Gastroesophageal sphincter (tissue), 4 donors: ENCODE measurements around the gene STRIT1. TPM values are rescaled to one million over a fixed set of nuclear protein-coding genes. Genes with fewer than 3 reads are reported as not detected.
"Not testable (repeated sequence)": the region's sequence is repeated elsewhere in the genome, so short reads cannot be mapped to it uniquely, and the experiment has no call there.

ENCODE experiments used
- ATAC-seq: fragments of 150-250 bp; one replicate; pipeline ENCODE4 v1.9.1; 2016; ENCODE audit warnings: mild to moderate bottlenecking, moderate library complexity
- H3K27ac ChIP-seq, 4 donors: fragments of 200-600 bp; sonication (generic) in 3 of 4; 1 replicate in 3 of 4; 2 replicates in 1 of 4; pipeline ENCODE4 v1.5.1; 2016 to 2019
- H3K27me3 ChIP-seq: fragments of 200-600 bp; sonication (generic); one replicate; pipeline ENCODE4 v1.5.1; 2019
- H3K36me3 ChIP-seq, 2 donors: fragments of 200-600 bp; sonication (generic); one replicate each; pipeline ENCODE4 v1.5.1; 2019; ENCODE audit warnings: control low read depth in 1 of 2
- H3K4me1 ChIP-seq, 3 donors: fragments of 200-600 bp; sonication (generic); 1 replicate in 2 of 3; 2 replicates in 1 of 3; pipeline ENCODE4 v1.5.1; 2016 to 2019; ENCODE audit warnings: control low read depth in 2 of 3
- H3K4me3 ChIP-seq, 2 donors: fragments of 200-600 bp; sonication (generic); one replicate each; pipeline ENCODE4 v1.5.1; 2019; ENCODE audit warnings: mild to moderate bottlenecking in 1 of 2, moderate library complexity in 1 of 2
- H3K9me3 ChIP-seq, 3 donors: fragments of 200-600 bp; sonication (generic); one replicate each; pipeline ENCODE4 v1.5.1; 2017 to 2019; ENCODE audit warnings: control low read depth in 2 of 3
- CTCF ChIP-seq, 4 experiments: fragments of 200-600 bp in 2 of 4; fragments of 450-650 bp in 2 of 4; sonication (generic) in 1 of 4; IDR thresholded peaks; one replicate each; pipeline ENCODE4 v1.5.1; 2017 to 2019; ENCODE audit warnings: antibody characterized with exemption in 4 of 4, mild to moderate bottlenecking in 2 of 4, moderate library complexity in 2 of 4
- EP300 ChIP-seq: sonication (generic); formaldehyde crosslinking; IDR thresholded peaks from one replicate; pipeline ENCODE4 v1.6.1; 2017; ENCODE audit warnings: antibody characterized with exemption, mild to moderate bottlenecking
- POLR2A ChIP-seq, 2 donors: fragments of 450-650 bp; IDR thresholded peaks; one replicate each; pipeline ENCODE4 v1.6.1; 2017; ENCODE audit warnings: antibody characterized with exemption in 2 of 2, mild to moderate bottlenecking in 2 of 2, moderate library complexity in 1 of 2
- POLR2AphosphoS5 ChIP-seq: sonication (generic); formaldehyde crosslinking; IDR thresholded peaks from one replicate; pipeline ENCODE4 v1.6.1; 2017; ENCODE audit warnings: antibody characterized with exemption
- WGBS, 2 donors: methylation state at CpG; one replicate each; pipeline ENCODE4 v1.1.5; 2018; ENCODE audit warnings: low coverage in 1 of 2; 5-methylcytosine and 5-hydroxymethylcytosine counted together
- total RNA-seq, 4 donors: library from RNA; depleted of rRNA; stranded (reverse); fragments of >200 nt; gene quantifications; one replicate each; pipeline ENCODE4 v1.1.0, GENCODE V29; 2016

Gene STRIT1
- total RNA-seq, 4 donors from 2014 or later = not detected

GRCh38 chr3:155270063-155270462, 23.4 kb downstream of the STRIT1 start:
- H3K36me3 ChIP-seq = no peaks in the 10 kb centered on the region
- TF ChIP-seq POLR2A (IDR thresholded peaks at IDR 0.05) (no peak), CTCF (IDR thresholded peaks at IDR 0.05) (no peak), POLR2AphosphoS5 (no peak), EP300 (no peak)
- no peak for ATAC-seq

GRCh38 chr3:155262855-155263254, 30.6 kb downstream of the STRIT1 start:
- H3K36me3 ChIP-seq, H3K4me3 ChIP-seq, H3K9me3 ChIP-seq, H3K27me3 ChIP-seq, ATAC-seq, H3K27ac ChIP-seq, H3K4me1 ChIP-seq: not testable (repeated sequence)
- 56 to 77% methylated on average over 2 of the region's 2 CpGs for WGBS, 2 donors

More at GRCh38 chr3:155270063-155270462, 23.4 kb downstream of the STRIT1 start:
- no peak overlapping the region for H3K4me3 ChIP-seq
- no peak overlapping the region for H3K27ac ChIP-seq
- H3K9me3 ChIP-seq = no peaks in the 10 kb centered on the region
- no peaks in the 10 kb centered on the region for H3K27me3 ChIP-seq
- WGBS, 2 donors = 78 to 80% methylated on average over 3 of the region's 3 CpGs
- no peaks in the 10 kb centered on the region for H3K4me1 ChIP-seq

- Histone ChIP-seq H3K36me3 (no peaks in the 10 kb centered on the region), H3K4me3 (no peak overlapping the region), H3K27ac (no peak overlapping the region), H3K4me1 (no peaks in the 10 kb centered on the region), H3K27me3 (no peaks in the 10 kb centered on the region), H3K9me3 (no peaks in the 10 kb centered on the region)
- 63 to 100% methylated on average over 1 of the region's 1 CpG for WGBS, 2 donors
- TF ChIP-seq CTCF (IDR thresholded peaks at IDR 0.05) = no peak
- no peak for TF ChIP-seq EP300
- TF ChIP-seq POLR2AphosphoS5 = no peak
- no peak for TF ChIP-seq POLR2A (IDR thresholded peaks at IDR 0.05)
- ATAC-seq = no peak
These were observed 31.2 kb downstream of the STRIT1 start for GRCh38 chr3:155262295-155262694.

GRCh38 chr3:155254445-155254844, 39.0 kb downstream of the STRIT1 start:
- H3K27ac ChIP-seq = no peak overlapping the region
- no peak for ATAC-seq
- TF ChIP-seq CTCF (IDR thresholded peaks at IDR 0.05) = no peak
- no peak for TF ChIP-seq POLR2AphosphoS5
- no peak for TF ChIP-seq EP300
- no peak for TF ChIP-seq POLR2A (IDR thresholded peaks at IDR 0.05)
- no peak overlapping the region for H3K4me3 ChIP-seq
- WGBS, 2 donors = 80% methylated on average over 2 of the region's 2 CpGs; no CpG with 5 or more reads in 1 of the 2 donors
- no peaks in the 10 kb centered on the region for H3K36me3 ChIP-seq
- peaks cover 0 to 2% (median 0%) of the 10 kb centered on the region in 3 donors for H3K9me3 ChIP-seq
- H3K4me1 ChIP-seq = no peaks in the 10 kb centered on the region
- no peaks in the 10 kb centered on the region for H3K27me3 ChIP-seq

GRCh38 chr3:155252535-155252934, 40.9 kb downstream of the STRIT1 start:
- Histone ChIP-seq H3K36me3 (no peaks in the 10 kb centered on the region), H3K27me3 (no peaks in the 10 kb centered on the region), H3K9me3 (peaks cover 0 to 15% (median 0%) of the 10 kb centered on the region in 3 donors), H3K4me1 (no peaks in the 10 kb centered on the region), H3K4me3 (no peak overlapping the region), H3K27ac (no peak overlapping the region)
- 90 to 92% methylated on average over 2 to 3 of the region's 3 CpGs for WGBS, 2 donors
- TF ChIP-seq CTCF (IDR thresholded peaks at IDR 0.05) (no peak), POLR2A (IDR thresholded peaks at IDR 0.05) (no peak), EP300 (no peak), POLR2AphosphoS5 (no peak)
- no peak for ATAC-seq
